ENCODE measurements around the gene EHD4.

The EHD4 gene

DNA sequence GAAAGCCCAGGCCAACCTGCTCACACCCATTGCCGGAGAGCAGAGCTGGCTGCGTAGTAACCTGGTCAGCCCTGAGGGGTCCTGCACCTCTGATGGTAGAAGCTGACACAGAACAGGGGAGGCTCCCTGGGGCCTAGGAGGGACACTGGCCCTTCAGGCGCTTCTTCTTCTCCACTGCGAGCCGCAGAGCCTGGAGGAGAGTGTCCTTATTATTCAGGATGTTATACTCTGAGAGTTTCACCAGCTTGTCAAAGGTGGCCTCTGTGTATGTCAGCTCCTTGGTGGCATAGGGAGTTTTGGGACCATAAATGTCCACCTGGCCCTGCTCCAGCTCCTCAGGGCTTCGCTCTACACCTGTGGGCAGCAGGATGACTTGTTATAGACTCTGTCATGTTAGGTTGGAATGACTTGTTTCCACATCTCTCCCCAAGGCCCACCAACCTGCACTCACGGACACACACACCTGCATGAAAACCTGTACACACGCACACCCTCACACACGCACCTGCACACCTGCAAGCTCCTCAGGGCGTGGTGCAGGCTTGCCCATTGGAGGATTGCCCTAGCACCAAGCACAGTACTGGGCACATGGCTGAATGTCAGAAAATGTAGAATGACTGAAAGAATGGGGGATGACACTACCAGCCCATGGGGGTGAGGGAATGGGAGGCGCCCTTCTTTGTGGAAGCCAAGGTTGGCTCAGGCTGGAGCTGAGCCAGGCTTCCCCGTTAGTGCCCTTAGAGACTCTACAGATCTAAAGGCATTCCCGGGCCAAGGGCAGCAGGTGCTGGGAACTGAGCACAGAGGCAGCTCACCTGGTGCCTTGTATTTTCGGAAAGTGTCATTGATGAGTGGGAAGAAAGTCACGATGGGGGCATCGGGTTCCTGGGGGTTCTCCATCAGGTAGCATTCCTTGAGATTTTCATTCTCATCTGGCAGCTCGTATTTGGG is 11.5 kb upstream of the EHD4 start:
- H3K4me3 ChIP-seq (ENCODE audit: low read length): no peak overlapping the region
- H3K9ac ChIP-seq (ENCODE audit: low read length): no peak overlapping the region
- no peaks in the 10 kb centered on the region for H3K4me1 ChIP-seq (ENCODE audit: low read length)
- no peak overlapping the region for H2AFZ ChIP-seq (ENCODE audit: low read length)
- H3K27me3 ChIP-seq (replicated peaks; ENCODE audit: insufficient read depth, low read length): no peaks in the 10 kb centered on the region
- H3K79me2 ChIP-seq (ENCODE audit: low read length): no peaks in the 10 kb centered on the region
- no peaks in the 10 kb centered on the region for H3K36me3 ChIP-seq (replicated peaks; ENCODE audit: insufficient read depth, low read length)
- no peak overlapping the region for H3K27ac ChIP-seq (ENCODE audit: low read length)
- TF ChIP-seq EZH2phosphoT487 (IDR thresholded peaks at IDR 0.05; ENCODE audit: low read length) (no peak), EZH2 (optimal IDR thresholded peaks at IDR 0.05; ENCODE audit: low read depth, low read length) (no peak)
- TF ChIP-seq, protein P1, sequence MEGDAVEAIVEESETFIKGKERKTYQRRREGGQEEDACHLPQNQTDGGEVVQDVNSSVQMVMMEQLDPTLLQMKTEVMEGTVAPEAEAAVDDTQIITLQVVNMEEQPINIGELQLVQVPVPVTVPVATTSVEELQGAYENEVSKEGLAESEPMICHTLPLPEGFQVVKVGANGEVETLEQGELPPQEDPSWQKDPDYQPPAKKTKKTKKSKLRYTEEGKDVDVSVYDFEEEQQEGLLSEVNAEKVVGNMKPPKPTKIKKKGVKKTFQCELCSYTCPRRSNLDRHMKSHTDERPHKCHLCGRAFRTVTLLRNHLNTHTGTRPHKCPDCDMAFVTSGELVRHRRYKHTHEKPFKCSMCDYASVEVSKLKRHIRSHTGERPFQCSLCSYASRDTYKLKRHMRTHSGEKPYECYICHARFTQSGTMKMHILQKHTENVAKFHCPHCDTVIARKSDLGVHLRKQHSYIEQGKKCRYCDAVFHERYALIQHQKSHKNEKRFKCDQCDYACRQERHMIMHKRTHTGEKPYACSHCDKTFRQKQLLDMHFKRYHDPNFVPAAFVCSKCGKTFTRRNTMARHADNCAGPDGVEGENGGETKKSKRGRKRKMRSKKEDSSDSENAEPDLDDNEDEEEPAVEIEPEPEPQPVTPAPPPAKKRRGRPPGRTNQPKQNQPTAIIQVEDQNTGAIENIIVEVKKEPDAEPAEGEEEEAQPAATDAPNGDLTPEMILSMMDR (IDR thresholded peaks at IDR 0.05; ENCODE audit: low read length): no peak
- H3K4me2 ChIP-seq (ENCODE audit: low read depth, low read length): no peak overlapping the region
- no peaks in the 10 kb centered on the region for H3K9me2 ChIP-seq (replicated peaks; ENCODE audit: insufficient read depth, low read length)
- no peak for DNase-seq
- H4K20me1 ChIP-seq (ENCODE audit: insufficient read depth, low read length): no peaks in the 10 kb centered on the region
- no peaks in the 10 kb centered on the region for H3F3A ChIP-seq (ENCODE audit: insufficient read depth, low read length)
- H3K9me3 ChIP-seq (replicated peaks; ENCODE audit: insufficient read depth, low read length): no peaks in the 10 kb centered on the region

DNA sequence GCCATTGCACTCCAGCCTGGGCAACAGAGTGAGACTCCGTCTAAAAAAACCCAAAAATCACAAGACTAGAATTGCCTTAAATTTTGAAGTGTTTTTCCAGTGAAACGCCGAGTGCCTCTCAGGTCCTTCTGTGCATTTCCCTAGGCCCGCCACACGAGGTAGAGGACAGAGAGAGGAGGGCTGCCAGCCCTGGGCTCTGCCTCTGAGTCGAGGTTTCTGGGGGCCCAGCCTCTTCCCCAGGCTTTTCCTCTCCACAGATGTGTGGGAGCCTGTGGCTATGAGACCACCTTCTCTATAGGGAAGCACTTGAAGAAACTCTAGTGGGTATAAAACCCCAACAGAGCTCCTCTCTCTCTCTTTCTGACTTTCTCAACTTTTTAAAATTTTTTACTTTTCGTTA is 10.9 kb upstream of the EHD4 start:
- Histone ChIP-seq H3K9ac (ENCODE audit: low read length) (no peak overlapping the region), H3F3A (ENCODE audit: insufficient read depth, low read length) (no peaks in the 10 kb centered on the region), H3K4me1 (ENCODE audit: low read length) (no peaks in the 10 kb centered on the region), H2AFZ (ENCODE audit: low read length) (no peak overlapping the region), H4K20me1 (ENCODE audit: insufficient read depth, low read length) (no peaks in the 10 kb centered on the region), H3K79me2 (ENCODE audit: low read length) (no peaks in the 10 kb centered on the region), H3K9me3 (replicated peaks; ENCODE audit: insufficient read depth, low read length) (no peaks in the 10 kb centered on the region), H3K9me2 (replicated peaks; ENCODE audit: insufficient read depth, low read length) (no peaks in the 10 kb centered on the region), H3K27me3 (replicated peaks; ENCODE audit: insufficient read depth, low read length) (no peaks in the 10 kb centered on the region), H3K36me3 (replicated peaks; ENCODE audit: insufficient read depth, low read length) (no peaks in the 10 kb centered on the region), H3K27ac (ENCODE audit: low read length) (no peak overlapping the region), H3K4me2 (ENCODE audit: low read depth, low read length) (no peak overlapping the region), H3K4me3 (ENCODE audit: low read length) (no peak overlapping the region)
- no peak for DNase-seq
- TF ChIP-seq EZH2 (optimal IDR thresholded peaks at IDR 0.05; ENCODE audit: low read depth, low read length) (no peak), EZH2phosphoT487 (IDR thresholded peaks at IDR 0.05; ENCODE audit: low read length) (no peak)
- TF ChIP-seq, protein P1 (IDR thresholded peaks at IDR 0.05; ENCODE audit: low read length): no peak

DNA sequence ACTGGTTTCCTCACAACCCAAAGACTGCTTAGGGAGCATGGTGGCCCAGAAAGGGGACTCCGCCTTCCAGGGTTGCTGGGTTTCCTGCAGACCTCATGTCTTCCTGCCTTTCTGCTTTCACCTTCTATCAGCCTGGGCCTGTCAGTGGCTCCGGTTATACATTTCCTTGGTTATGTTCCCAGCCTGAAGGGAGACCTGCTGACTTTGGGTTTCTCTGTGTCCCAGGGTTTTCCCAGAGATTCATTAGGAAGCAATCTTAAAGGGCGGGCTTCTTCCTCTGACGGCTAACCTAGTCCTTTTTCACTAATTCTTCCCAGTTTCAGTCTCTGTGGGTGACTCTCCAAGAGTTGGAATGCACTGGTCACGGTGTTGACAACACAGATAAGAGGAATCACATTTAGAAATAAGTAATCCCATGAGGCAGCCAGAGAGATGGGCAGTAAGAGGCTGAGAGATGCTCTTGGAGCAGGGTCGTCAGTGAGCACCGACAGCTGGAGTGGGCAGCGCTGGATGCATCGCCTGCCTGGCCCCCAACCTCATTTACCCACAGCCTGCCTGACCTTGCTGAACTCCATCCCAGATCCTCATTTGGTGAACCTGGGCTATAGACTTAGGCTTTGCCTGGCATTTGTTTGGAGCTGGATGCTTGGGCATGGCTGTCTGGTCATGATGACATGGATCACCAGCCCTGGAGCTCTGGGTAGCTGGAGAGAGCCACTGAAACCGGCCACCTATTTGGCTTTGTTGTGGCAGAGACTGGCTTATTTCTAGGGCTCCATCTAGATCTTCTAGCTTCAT is 10.0 kb upstream of the EHD4 start:
- no peaks in the 10 kb centered on the region for H4K20me1 ChIP-seq (ENCODE audit: insufficient read depth, low read length)
- no peak for TF ChIP-seq EZH2 (optimal IDR thresholded peaks at IDR 0.05; ENCODE audit: low read depth, low read length)
- TF ChIP-seq, protein P1 (IDR thresholded peaks at IDR 0.05; ENCODE audit: low read length): no peak
- TF ChIP-seq EZH2phosphoT487 (IDR thresholded peaks at IDR 0.05; ENCODE audit: low read length): no peak
- no peaks in the 10 kb centered on the region for H3K9me3 ChIP-seq (replicated peaks; ENCODE audit: insufficient read depth, low read length)
- no peak overlapping the region for H3K9ac ChIP-seq (ENCODE audit: low read length)
- no peaks in the 10 kb centered on the region for H3K79me2 ChIP-seq (ENCODE audit: low read length)
- no peak overlapping the region for H3K4me2 ChIP-seq (ENCODE audit: low read depth, low read length)
- no peaks in the 10 kb centered on the region for H3K9me2 ChIP-seq (replicated peaks; ENCODE audit: insufficient read depth, low read length)
- no peaks in the 10 kb centered on the region for H3K27me3 ChIP-seq (replicated peaks; ENCODE audit: insufficient read depth, low read length)
- H2AFZ ChIP-seq (ENCODE audit: low read length): no peak overlapping the region
- no peaks in the 10 kb centered on the region for H3K4me1 ChIP-seq (ENCODE audit: low read length)
- H3K27ac ChIP-seq (ENCODE audit: low read length): no peak overlapping the region
- H3K4me3 ChIP-seq (ENCODE audit: low read length): no peak overlapping the region
- no peaks in the 10 kb centered on the region for H3F3A ChIP-seq (ENCODE audit: insufficient read depth, low read length)
- no peaks in the 10 kb centered on the region for H3K36me3 ChIP-seq (replicated peaks; ENCODE audit: insufficient read depth, low read length)
- no peak for DNase-seq

Measured in MM.1S (cell line).